PC-3 (cell line): Measurements from ENCODE around the gene DIRAS1. TPM values are rescaled to one million over a fixed set of nuclear protein-coding genes. Genes with fewer than 3 reads are reported as not detected.
A peak's percentile ranks its signal among the peaks of the same experiment; 100 is the strongest.

ENCODE experiments used
- ATAC-seq: fragments of 200-7000 bp; cut with Tn5 transposase; 2 replicates; pipeline ENCODE4 v1.9.1; 2020; ENCODE audit warnings: mild to moderate bottlenecking, moderate library complexity
- BruUV-seq: library from RNA; stranded (reverse); fragments of 400-500 nt; replicated peaks from 2 replicates; lab custom pipeline; 2021; lab: Mats Ljungman, UMichigan
- CTCF ChIA-PET: fragments of 300-600 bp; sonication (Branson Sonifier 250); formaldehyde crosslinking; loops from one replicate; lab custom pipeline; 2022; ENCODE audit warnings: antibody characterized with exemption; lab: Charles Lee
- POLR2A ChIA-PET: fragments of 300-600 bp; sonication (Branson Sonifier 250); formaldehyde crosslinking; loops from one replicate; lab custom pipeline; 2022; ENCODE audit warnings: antibody characterized with exemption; ENCODE audit not compliant: unreplicated experiment; lab: Charles Lee
- DNase-seq: peaks from one replicate; pipeline ENCODE4 v3.0.0-alpha.2; 2015
- H2AFZ ChIP-seq: fragments of 300-600 bp; sonication (generic); 2 replicates; pipeline ENCODE4 v1.6.0; 2016; ENCODE audit warnings: antibody characterized with exemption, low read length
- H3F3A ChIP-seq: fragments of 300-600 bp; sonication (generic); one replicate; pipeline ENCODE4 v1.6.0; 2017; ENCODE audit warnings: antibody characterized with exemption, low read length, control low read depth, mild to moderate bottlenecking; ENCODE audit not compliant: unreplicated experiment
- H3K27ac ChIP-seq: fragments of 300-600 bp; sonication (generic); 2 replicates; pipeline ENCODE4 v1.5.1; 2016; ENCODE audit warnings: mild to moderate bottlenecking, low read length
- H3K27me3 ChIP-seq: fragments of 300-600 bp; sonication (generic); 2 replicates; pipeline ENCODE4 v1.6.1; 2016; ENCODE audit warnings: low read length, mixed read lengths
- H3K36me3 ChIP-seq: fragments of 300-600 bp; sonication (generic); 2 replicates; pipeline ENCODE4 v1.6.1; 2016; ENCODE audit warnings: low read depth, mixed run types, low read length, mixed read lengths
- H3K4me1 ChIP-seq: fragments of 300-600 bp; sonication (generic); 2 replicates; pipeline ENCODE4 v1.5.1; 2016; ENCODE audit warnings: low read length; ENCODE audit not compliant: insufficient read depth
- H3K4me2 ChIP-seq: fragments of 300-600 bp; sonication (generic); 2 replicates; pipeline ENCODE4 v1.6.0; 2016; ENCODE audit warnings: low read length
- H3K4me3 ChIP-seq: fragments of 300-600 bp; sonication (generic); 2 replicates; pipeline ENCODE4 v1.5.1; 2016; ENCODE audit warnings: mild to moderate bottlenecking, low read length, mixed read lengths
- H3K79me2 ChIP-seq: fragments of 300-600 bp; sonication (generic); 2 replicates; pipeline ENCODE4 v1.6.1; 2017; ENCODE audit warnings: low read length, mixed read lengths
- H3K9ac ChIP-seq: fragments of 300-600 bp; sonication (generic); 2 replicates; pipeline ENCODE4 v1.6.0; 2016; ENCODE audit warnings: mild to moderate bottlenecking, low read length
- H3K9me2 ChIP-seq: fragments of 300-600 bp; sonication (generic); replicated peaks from 2 replicates; pipeline ENCODE4 v1.6.1; 2016; ENCODE audit warnings: mixed run types, low read length, mixed read lengths
- H3K9me3 ChIP-seq: fragments of 300-600 bp; sonication (generic); 2 replicates; pipeline ENCODE4 v1.6.1; 2016; ENCODE audit warnings: low read length, mixed read lengths
- H4K20me1 ChIP-seq: fragments of 300-600 bp; sonication (generic); 2 replicates; pipeline ENCODE4 v1.6.1; 2016; ENCODE audit warnings: low read length, mixed read lengths
- CTCF ChIP-seq: fragments of 300-600 bp; sonication (generic); conservative IDR thresholded peaks from 2 replicates; pipeline ENCODE4 v1.5.1; 2017; ENCODE audit warnings: antibody characterized with exemption, low read depth, mild to moderate bottlenecking, low read length
- EZH2 ChIP-seq: fragments of 300-600 bp; sonication (generic); IDR thresholded peaks from one replicate; pipeline ENCODE4 v1.6.1; 2017; ENCODE audit warnings: antibody characterized with exemption, mild to moderate bottlenecking, low read length; ENCODE audit not compliant: unreplicated experiment
- EZH2phosphoT487 ChIP-seq: fragments of 300-600 bp; sonication (generic); IDR thresholded peaks from 2 replicates; pipeline ENCODE4 v1.6.1; 2018; ENCODE audit warnings: mild to moderate bottlenecking, antibody characterized with exemption, low read length, borderline replicate concordance
- intact Hi-C: fragments of 100-400 bp; cut with micrococcal nuclease; formaldehyde crosslinking; loops from 2 replicates; pipeline ENCODE4 v1.9.0; 2023
- total RNA-seq: library from RNA; depleted of rRNA; stranded (reverse); fragments of >200 nt; gene quantifications from 2 replicates; pipeline ENCODE4 v1.2.3, GENCODE V29; 2014

Gene DIRAS1
- total RNA-seq, 1 experiment from 2014 or later, result 2.0 TPM

- no peaks in the 10 kb centered on the region for H3K36me3 ChIP-seq
- H3K27ac ChIP-seq, result no peak overlapping the region
- no peak overlapping the region for H2AFZ ChIP-seq
- no peak overlapping the region for H3K4me3 ChIP-seq
- H3F3A ChIP-seq, result no peaks in the 10 kb centered on the region
- TF ChIP-seq EZH2, result no peak
- no peak for TF ChIP-seq CTCF
- TF ChIP-seq EZH2phosphoT487, result no peak
- BruUV-seq, result no TSS peak
- no peaks in the 10 kb centered on the region for H4K20me1 ChIP-seq
- H3K9me3 ChIP-seq, result no peaks in the 10 kb centered on the region
- intact Hi-C loops, result no loop called here
- DNase-seq (no peak), ATAC-seq (no peak)
- H3K27me3 ChIP-seq, result no peaks in the 10 kb centered on the region
- no peaks in the 10 kb centered on the region for H3K79me2 ChIP-seq
- H3K9ac ChIP-seq, result no peak overlapping the region
- H3K4me2 ChIP-seq, result no peak overlapping the region
- CTCF ChIA-PET, result no interaction called here
- no peaks in the 10 kb centered on the region for H3K4me1 ChIP-seq
- POLR2A ChIA-PET, result interaction anchor here (0.6 kb wide), 1 partner anchor 10 kb away, joined by 9 read pairs; no protein-coding TSS in a partner anchor
- H3K9me2 ChIP-seq, result no peaks in the 10 kb centered on the region
Measured at GRCh38 chr19:2703691-2704216, 17.4 kb downstream of the DIRAS1 start.

GRCh38 chr19:2703077-2703437 lies 18.1 kb downstream of the DIRAS1 start:
- Histone ChIP-seq H3K27ac (no peak overlapping the region), H3K9ac (no peak overlapping the region), H3K4me3 (no peak overlapping the region), H2AFZ (no peak overlapping the region), H3F3A (no peaks in the 10 kb centered on the region), H3K9me2 (no peaks in the 10 kb centered on the region), H3K79me2 (no peaks in the 10 kb centered on the region), H3K4me2 (no peak overlapping the region), H3K9me3 (no peaks in the 10 kb centered on the region), H3K36me3 (no peaks in the 10 kb centered on the region), H3K4me1 (no peaks in the 10 kb centered on the region), H4K20me1 (no peaks in the 10 kb centered on the region), H3K27me3 (no peaks in the 10 kb centered on the region)
- ChIA-PET CTCF (no interaction called here), POLR2A (no interaction called here)
- intact Hi-C loops, result no loop called here
- no peak for DNase-seq
- ATAC-seq, result no peak
- BruUV-seq, result no TSS peak
- TF ChIP-seq EZH2phosphoT487 (no peak), CTCF (no peak)

GRCh38 chr19:2702170-2703076 lies 18.7 kb downstream of the DIRAS1 start, which contains the start of gene GNG7:
GNG7 (minus strand) TSS chr19:2702694; CDS start chr19:2520688, 182,006 bp downstream.
- TF ChIP-seq CTCF (no peak), EZH2phosphoT487 (no peak), EZH2 (no peak)
- Histone ChIP-seq H3K79me2 (no peaks in the 10 kb centered on the region), H3K9me3 (no peaks in the 10 kb centered on the region), H4K20me1 (no peaks in the 10 kb centered on the region), H3K4me2 (peak within 1 kb of the TSS; percentile 70), H3K4me3 (peak within 1 kb of the TSS; percentile 62), H2AFZ (peak within 1 kb of the TSS; percentile 64; the same call in 1 of the 2 replicates), H3F3A (no peaks in the 10 kb centered on the region), H3K36me3 (no peaks in the 10 kb centered on the region), H3K27ac (no peak within 1 kb of the TSS), H3K9me2 (no peaks in the 10 kb centered on the region), H3K27me3 (no peaks in the 10 kb centered on the region), H3K4me1 (no peaks in the 10 kb centered on the region), H3K9ac (peak within 1 kb of the TSS; percentile 25; the same call in 1 of the 2 replicates)
- intact Hi-C loops, result no loop called here
- DNase-seq (peak; percentile 81), ATAC-seq (peak; percentile 100)
- POLR2A ChIA-PET, result no interaction called here
- CTCF ChIA-PET, result no interaction called here
- BruUV-seq, result no TSS peak
